HG03460 (cell line): Measurements from ENCODE around the gene MAPT.
"Not testable (repeated sequence)": the region's sequence is repeated elsewhere in the genome, so short reads cannot be mapped to it uniquely, and the experiment has no call there.

ENCODE experiments used
- ATAC-seq: cut with Tn5 transposase; IDR thresholded peaks from one replicate; pipeline ENCODE4 v1.9.1; 2021; ENCODE audit not compliant: unreplicated experiment

Gene MAPT

DNA sequence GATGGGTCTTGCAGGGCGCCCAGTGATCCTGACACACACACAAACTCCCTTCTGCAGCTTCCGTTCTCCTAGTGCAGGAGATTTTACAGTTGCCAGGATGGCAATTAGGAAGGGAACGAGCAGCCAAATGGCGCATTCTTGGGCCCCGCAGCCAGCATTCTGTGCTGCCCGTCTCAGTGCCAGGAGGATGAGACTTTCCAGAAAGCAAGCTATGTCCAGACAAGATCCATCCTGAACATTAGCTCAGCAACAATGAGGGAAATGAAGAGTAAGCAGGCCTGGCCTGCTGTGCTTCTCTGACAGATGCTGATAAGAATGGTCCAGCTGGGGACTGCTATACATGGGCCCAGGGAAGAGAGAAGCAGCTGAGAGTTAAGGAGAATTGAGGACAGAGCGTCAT is 33.2 kb upstream of the MAPT start:
- no peak for ATAC-seq

DNA sequence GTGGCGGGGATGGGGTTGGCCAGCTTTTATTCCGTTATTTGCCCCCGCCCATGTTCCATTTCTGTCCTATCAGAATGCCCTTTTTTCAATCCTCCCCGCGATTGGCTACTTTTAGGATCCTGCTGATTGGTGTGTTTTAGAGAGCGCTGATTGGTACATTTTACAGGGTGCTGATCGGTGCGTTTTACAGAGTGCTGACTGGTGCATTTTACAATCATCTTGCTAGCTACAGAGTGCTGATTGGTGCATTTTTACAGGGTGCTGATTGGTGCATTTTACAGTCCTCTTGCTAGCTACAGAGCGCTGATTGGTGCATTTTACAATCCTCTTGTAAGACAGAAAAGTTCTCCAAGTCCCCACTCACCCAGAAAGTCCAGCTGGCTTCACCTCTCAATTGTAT is 32.2 kb upstream of the MAPT start:
- not testable (repeated sequence) for ATAC-seq

DNA sequence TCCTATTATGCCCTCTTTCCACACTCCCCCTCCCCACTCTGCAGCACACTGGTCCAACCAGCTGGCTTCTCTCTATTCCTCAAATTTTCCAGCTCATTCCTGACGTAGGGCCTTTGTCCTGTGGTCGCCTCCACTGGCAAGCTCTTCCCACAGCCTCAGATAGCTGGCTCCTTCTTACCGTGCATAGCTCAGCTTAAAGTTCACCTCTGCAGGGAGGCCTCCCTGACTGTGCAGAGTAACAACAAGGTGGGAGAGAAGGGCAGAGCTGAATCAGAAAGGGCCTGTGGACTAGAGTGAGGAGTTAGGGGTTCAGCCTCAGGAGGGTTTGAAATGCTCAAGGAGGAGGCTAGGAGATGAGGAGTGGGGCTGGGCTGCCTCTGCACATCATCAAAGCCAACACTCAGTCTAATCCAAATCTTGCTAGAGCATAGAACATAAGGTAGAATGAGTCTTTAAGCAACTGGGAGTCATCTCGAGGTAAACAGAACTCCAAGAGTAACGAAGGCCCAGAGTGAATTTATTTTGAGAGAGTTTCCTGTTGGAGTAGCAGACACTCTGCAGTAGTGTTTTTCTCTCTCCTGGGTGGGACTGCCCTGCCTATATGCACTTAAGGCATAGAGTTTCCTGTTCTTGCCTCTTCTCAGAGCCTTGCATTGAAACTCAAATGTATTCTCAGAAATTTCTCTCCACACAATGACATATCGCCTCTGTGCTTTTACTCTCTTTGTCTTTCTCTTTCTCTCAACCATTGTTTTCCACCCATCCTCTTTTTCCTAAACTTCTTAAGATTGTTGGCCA is 30.3 kb upstream of the MAPT start:
- ATAC-seq: no peak

DNA sequence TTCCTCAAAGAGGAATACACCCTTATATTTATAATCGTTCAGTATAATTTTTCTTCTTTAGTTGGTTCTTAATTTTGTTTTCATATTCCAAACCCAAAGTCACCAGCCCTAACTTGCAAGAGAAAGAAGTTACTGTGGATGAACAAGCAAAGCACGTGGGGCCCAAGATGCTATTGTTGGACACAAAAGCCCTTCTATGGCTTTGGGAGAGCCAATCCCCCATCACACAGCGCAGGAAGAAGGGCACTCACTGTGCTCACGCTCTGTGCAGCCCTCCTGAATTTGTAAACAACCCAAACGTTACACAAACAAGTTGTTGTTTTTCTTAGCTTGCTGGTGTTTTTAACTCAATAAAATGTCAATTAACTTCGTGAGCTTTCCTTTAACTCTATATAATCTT is 27.2 kb upstream of the MAPT start:
- no peak for ATAC-seq

DNA sequence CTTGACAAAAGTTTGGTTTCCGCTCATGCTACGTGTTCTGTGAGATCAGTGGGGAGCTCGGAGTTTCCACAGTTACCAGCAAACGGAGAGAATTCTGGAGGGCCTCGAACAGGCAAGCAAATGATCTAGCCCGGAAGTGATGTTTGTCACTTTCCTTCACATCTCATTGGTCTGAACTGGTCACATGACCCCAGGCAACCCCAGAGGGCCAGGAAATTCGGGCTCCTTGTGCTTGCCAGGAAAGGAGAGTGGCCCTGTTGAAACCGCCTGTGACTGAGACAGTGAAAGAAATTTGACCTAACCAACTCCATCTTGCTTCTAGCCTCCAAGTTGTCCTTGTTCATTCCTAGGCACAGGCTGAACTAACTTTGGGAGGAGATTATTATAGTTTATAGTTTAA is 26.7 kb upstream of the MAPT start:
- ATAC-seq: no peak

DNA sequence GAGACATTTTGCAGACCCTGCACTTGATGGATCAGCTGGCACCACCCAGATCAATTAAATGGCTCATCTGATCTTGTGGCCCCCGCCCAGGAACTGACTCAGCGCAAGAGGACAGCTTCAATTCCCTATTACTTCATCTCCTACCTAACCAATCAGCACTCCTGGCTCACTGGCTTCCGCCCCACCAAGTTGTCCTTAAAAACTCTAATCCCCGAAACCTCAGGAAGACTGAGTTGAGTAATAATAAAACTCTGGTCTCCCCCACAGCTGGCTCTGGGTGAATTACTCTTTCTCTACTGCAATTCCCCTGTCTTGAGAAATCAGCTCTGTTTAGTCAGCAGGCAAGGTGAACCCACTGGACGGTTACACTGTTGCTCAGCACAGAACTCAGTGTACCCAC is 26.1 kb upstream of the MAPT start:
- no peak for ATAC-seq

DNA sequence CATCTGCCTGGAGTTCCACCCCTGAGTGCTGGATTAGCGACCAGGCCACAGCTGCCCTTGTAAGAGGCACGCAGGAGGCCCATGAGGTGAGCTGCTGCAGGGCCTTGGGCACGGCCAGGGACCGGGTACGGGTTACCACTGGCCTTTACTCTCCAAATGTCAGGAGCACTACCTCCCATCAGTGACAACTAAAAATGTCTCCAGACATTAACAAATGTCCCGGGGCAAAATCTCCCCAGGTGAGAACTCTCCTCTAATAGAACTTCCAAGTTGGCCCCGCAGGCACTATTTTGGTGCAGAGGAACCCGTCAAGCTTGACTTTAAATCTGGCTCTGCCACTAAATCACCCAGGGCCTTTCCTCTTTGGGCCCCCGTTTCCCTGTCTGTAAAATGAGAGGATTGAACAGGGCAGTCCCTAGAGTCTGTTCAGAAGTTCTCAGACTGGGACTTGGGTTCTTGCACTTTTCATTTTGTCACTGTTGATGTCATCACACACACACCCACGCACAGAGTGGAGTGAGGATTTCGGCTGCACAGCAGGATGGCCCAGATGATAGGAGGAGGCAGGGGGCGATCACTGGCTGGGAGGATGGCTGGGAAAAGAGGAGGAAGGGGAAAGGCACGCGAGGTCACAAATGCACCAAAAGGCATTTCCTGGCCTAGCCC is 24.5 kb upstream of the MAPT start:
- no peak for ATAC-seq

DNA sequence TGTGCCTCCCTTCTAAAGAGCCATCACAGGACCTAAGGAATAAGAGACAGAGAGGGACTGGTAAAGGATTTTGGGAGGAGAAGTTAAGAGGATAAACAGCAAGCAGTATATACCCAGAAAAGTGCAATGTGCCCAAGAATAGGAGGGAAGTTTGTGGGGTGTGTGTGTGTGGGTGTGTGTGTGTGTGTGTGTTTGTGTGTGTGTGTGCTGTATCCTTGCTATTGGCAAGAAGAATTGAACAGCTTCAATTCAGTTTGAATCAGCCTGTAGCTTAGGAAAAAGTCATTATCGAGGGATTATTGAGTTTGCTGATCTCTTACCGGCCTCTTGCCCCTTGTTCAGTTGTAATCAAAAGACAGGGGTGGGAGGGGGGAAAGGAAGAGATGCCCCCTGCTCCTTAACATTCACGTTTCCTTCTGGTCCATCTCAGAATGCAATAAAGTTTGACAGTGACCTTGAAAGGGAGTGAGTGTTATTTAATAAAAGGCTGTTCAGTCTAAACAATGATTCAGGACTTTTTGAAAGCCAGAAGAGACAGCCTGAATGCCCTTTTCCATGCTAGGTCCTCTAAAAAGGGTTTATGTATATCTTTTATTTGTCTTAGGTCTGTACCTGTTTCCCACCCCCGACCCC is 23.9 kb upstream of the MAPT start:
- no peak for ATAC-seq

DNA sequence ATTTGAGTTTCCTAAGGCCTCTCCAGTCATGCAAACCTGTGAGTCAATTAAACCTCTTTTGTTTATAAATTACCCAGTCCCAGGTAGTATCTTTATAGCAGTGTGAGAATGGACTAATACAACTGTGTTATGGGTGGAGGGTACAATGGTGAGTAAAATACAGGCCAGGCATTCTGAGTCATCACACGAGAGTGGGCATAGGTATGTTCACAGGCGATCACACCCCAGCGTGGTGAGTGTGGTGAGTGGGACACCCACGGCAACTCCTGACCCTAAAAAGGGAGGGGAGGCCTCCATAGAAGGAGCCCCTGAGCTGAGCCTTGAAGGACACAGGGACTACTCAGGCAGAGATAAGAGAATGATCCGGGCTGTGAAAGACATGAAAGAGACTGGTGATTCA is 22.6 kb upstream of the MAPT start:
- no peak for ATAC-seq

DNA sequence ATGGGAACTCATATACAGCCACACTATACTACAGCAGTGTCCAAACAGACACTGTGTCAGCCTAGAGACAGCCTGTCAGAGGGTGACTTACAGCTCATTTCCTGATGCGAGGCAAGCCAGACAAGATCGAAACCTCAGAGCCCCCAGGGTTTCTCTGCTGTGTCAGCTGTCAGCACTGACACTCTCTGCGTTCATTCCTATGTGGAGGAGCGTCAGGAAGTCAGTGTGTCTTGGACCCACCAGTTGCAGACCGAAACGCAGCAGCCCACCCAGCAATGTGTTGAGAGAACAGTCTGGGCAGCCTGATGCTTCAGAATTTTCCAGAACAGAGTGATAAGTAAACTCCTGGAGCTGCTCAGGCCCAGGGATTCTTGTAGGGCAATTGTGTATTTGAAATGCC is 20.6 kb upstream of the MAPT start:
- ATAC-seq: no peak

DNA sequence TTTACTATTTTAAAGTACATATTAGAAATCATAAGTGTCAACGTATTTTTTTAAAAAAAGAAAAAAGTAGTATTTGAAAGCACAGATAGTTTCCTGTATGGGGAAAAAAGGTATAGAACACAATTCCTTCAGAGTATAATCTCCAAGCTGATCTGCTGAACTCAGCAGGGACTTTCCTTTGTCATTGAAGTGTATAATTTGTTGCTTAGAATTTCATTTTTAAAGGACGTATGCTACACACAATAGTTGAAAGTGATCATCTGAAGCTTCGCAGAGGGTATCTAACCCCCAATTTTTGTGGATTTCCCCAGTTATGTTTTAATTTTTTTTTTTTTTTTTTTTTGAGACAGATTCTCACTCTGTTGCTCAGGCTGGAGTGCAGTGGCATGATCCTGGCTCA is 20.2 kb upstream of the MAPT start:
- ATAC-seq: no peak

DNA sequence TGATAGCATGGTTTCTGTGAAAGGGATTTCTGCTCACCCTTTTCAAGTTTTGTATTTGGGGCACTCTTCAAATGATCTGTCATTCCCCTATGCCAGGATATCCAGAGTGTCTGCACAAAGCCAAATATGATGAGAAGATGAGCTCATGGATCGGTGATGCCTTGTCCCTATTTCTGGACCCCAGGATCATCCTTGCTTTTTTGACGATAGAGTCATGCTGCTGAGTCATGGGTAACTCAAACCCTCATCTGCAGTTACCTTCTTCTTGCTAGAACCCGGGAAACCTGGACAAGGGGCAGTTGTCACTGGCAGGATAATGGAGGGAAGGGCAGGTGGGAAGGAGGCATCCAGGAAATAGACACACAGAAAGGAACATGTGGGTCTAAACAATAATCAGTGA is 17.8 kb upstream of the MAPT start:
- ATAC-seq: no peak

DNA sequence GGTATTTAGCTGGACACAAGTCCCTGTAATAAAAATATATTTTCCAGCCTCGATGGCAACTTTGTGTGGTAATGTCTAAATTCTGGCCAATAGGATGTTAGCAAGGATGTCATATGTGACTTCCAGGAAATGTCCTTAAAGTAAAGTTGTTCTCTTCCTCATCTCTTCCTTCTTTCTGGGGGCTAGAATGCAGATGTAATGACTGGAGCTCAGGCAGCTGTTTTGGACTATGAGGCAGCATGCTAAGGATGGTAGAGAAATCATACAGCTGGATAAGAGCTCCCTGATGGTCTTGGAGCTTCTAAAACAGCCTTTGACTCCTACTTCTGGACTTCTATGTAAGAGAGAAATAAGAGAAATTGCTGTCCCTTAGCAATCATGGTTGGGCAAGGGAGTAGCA is 16.9 kb upstream of the MAPT start:
- ATAC-seq: no peak

DNA sequence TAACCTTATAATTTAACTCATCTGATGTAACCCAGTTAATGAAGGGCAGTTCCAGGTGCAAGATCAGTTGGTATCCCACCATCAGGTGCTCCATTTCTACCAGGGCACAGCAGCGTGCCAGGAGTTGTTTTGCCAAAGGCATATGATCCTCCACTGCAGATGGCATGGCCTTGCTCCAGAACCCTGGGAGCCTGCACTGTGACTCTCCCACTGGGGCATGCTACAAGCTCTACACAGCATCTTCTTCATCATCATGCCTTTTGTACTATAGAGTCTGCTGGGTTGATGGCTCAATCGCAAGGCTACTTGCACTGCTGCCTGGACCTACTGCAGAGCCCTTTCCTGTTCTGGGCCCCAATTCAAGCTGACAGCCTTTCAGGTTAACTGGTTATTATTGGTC is 11.3 kb upstream of the MAPT start:
- ATAC-seq: no peak

DNA sequence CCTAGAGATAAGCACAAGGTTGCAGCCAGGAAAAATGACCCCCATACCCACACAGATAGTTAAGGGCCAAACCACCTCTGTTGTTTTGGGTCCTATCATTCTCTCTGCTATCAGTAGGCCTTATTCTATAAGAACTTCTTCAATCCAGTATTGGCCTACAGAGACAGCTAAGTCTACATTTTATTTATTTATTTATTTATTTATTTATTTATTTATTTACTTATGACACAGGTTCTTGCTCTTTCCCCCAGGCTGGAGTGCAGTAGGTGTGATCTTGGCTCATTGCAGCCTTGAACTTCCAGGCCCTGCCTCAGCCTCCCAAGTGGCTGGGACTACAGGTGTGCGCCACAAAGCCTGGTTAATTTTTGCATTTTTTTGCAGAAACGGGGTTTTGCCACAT is 7.5 kb upstream of the MAPT start:
- ATAC-seq: no peak

DNA sequence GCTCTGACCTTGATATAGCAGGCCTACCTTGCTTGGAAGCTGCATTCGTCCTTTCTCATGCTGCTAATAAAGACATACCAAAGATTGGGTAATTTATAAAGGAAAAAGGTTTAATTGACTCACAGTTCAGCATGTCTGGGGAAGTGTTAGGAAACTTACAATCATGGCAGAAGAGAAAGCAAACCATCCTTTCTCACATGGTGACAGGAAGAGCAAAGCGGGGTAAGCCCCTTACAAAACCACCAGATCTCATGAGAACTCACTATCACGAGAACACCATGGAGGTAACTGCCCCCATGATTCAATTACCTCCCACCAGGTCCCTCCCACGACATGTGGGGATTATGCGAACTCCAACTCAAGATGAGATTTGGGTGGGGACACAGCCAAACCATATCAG is 6.0 kb upstream of the MAPT start:
- ATAC-seq: no peak

DNA sequence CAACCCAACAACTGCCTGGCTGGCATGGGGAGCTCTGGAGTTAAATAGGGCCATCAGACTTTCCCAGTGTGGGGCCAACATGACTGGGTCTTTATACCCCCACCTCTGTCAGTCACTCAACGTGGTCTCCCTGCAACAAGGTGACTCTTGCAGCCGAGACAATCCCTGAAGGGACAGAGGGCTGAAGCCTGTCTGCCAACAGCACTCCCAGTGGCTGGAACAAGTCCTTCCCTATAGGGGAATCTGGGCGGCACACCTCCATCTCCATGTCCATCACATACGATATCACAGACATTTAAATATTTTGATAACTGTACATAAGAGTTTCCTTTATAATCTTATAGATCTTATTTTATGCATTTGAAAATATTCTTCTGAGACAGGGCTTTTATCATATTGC is 4.8 kb upstream of the MAPT start:
- ATAC-seq: no peak

DNA sequence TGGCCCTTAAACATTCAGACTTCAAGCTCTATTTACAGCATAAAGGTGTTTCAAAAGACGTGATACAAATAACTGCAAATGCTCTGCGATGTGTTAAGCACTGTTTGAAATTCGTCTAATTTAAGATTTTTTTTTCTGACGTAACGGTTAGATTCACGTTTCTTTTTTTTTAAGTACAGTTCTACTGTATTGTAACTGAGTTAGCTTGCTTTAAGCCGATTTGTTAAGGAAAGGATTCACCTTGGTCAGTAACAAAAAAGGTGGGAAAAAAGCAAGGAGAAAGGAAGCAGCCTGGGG is 681 bp upstream of the MAPT start:
- no peak for ATAC-seq

DNA sequence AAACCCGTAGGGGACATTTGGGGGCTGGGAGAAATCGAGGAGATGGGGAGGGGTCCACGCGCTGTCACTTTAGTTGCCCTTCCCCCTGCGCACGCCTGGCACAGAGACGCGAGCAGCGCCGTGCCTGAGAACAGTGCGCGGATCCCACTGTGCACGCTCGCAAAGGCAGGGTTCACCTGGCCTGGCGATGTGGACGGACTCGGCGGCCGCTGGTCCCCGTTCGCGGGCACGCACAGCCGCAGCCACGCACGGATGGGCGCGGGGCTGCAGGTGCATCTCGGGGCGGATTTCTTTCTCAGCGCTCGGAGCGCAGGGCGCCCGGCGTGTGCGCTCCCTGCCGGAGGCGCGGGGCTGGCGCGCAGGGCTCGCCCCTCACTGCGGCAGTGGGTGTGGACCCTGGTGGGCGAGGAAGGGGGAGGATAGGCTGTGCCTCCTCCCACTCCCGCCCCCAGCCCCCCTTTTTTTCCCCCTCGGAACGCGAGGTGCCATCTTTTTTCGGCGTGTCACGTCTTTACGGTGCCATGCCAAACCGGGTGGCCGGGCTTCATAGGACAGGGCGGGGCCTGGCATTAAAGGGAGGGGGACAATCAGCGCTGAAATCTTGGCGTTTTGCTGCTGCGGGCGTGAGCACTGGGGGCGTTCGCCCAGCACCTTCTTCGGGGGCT is 1.1 kb downstream of the MAPT start:
- ATAC-seq: no peak

DNA sequence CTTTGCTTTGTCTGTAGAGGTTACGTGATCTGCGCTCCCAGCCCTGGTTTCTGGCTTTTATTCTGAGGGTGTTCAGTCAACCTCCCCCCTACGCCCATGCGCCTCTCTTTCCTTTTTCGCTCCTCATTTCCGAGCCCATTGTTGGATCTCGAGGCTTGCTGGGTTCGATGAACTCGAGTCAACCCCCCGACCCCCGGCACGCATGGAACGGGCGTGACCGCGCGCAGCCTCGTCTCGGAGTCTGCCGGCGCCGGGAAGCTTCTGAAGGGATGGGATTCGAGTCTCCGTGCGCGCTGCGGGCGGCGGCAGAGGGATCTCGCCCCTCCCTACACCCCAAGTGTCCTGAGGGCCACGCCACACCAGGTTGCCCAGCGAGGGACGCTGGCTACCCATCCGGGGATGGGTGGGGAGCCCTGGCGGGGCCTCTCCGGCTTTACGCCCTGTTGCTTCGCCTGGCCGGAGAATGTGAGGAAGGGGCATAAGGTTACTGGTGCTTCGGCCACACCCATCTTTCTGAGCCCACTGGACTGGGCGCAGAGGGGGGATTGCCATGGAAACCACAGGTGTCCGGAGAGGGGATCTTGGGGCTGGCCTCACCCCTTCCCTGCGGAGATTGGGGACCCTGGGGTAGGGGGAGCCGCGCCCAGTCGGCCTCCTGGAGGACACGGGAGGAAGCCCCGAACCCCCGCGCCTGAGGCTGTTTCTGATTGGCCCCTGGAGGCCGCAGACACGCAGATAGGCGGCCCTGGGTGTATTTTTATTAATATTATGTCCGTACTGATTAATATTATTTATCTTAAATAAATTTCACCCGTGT is 1.8 kb downstream of the MAPT start:
- no peak for ATAC-seq
